Activated naive CD4-positive, alpha-beta T cell treated with anti-CD3 and anti-CD28 coated beads, Interleukin-2, amount 10 ng/mL, durations not matched to agents 7 days and 5 days (primary cell): ENCODE results near the gene SCGB2B2.

Experiments
- CTCF ChIA-PET: fragments of 350-600 bp; sonication (Branson Sonifier 250); formaldehyde crosslinking; loops from one replicate; lab custom pipeline; 2021; ENCODE audit warnings: antibody characterized with exemption; lab: Charles Lee
- DNase-seq: peaks from one replicate; pipeline ENCODE4 v3.0.0-alpha.2; 2020
- H3K27ac Mint-ChIP-seq: one replicate; pipeline ENCODE4 v1.8.0; 2021; ENCODE audit warnings: mild to moderate bottlenecking, moderate library complexity, mixed read lengths
- H3K27me3 Mint-ChIP-seq: one replicate; pipeline ENCODE4 v1.8.0; 2021; ENCODE audit warnings: mild to moderate bottlenecking, mixed read lengths
- H3K36me3 Mint-ChIP-seq: one replicate; pipeline ENCODE4 v1.8.0; 2021; ENCODE audit warnings: mixed read lengths
- H3K4me1 Mint-ChIP-seq: one replicate; pipeline ENCODE4 v1.8.0; 2021; ENCODE audit warnings: mixed read lengths
- H3K4me3 Mint-ChIP-seq: one replicate; pipeline ENCODE4 v1.8.0; 2021; ENCODE audit warnings: mild to moderate bottlenecking, moderate library complexity, mixed read lengths
- H3K9me3 Mint-ChIP-seq: one replicate; pipeline ENCODE4 v1.8.0; 2021; ENCODE audit warnings: mixed read lengths

The SCGB2B2 gene

GRCh38 chr19:34633802-34634201, 43.2 kb downstream of the SCGB2B2 start:
- no peaks in the 10 kb centered on the region for H3K27me3 Mint-ChIP-seq
- H3K9me3 Mint-ChIP-seq = peaks cover 21% of the 10 kb centered on the region
- H3K4me1 Mint-ChIP-seq = no peaks in the 10 kb centered on the region
- CTCF ChIA-PET = interaction anchor here (1.5 kb wide), 1 partner anchor 12 kb away, joined by 4 read pairs; no protein-coding TSS in a partner anchor
- H3K27ac Mint-ChIP-seq = no peak overlapping the region
- no peak overlapping the region for H3K4me3 Mint-ChIP-seq
- no peak for DNase-seq
- H3K36me3 Mint-ChIP-seq = no peaks in the 10 kb centered on the region
